K562 (cell line): ENCODE results near the gene HCN4. TPM values are rescaled to one million over a fixed set of nuclear protein-coding genes. Genes with fewer than 3 reads are reported as not detected.

ENCODE experiments used
- ATAC-seq: fragments of 200-7000 bp; cut with Tn5 transposase; 3 replicates; pipeline ENCODE4 v1.9.1; 2020; ENCODE audit warnings: moderate library complexity
- BruUV-seq: library from RNA; stranded (reverse); fragments of 400-500 nt; replicated peaks from 2 replicates; lab custom pipeline; 2021; lab: Mats Ljungman, UMichigan
- CTCF ChIA-PET: fragments of 300-600 bp; formaldehyde crosslinking; extraction: SDS; loops from one replicate; lab custom pipeline; 2021; ENCODE audit warnings: low intra/inter-chr PET ratio; lab: Yijun Ruan, JAX
- POLR2A ChIA-PET: fragments of 300-600, 350-650 bp; sonication (Branson Sonifier 250); formaldehyde crosslinking; extraction: SDS; loops from one replicate; lab custom pipeline; 2021; ENCODE audit warnings: antibody characterized with exemption, inconsistent platforms; lab: Yijun Ruan, JAX
- DNase-seq, 4 experiments: peaks; one replicate each; pipeline versions ENCODE4 v3.0.0 to v3.0.0-alpha.2; 2011 to 2018; ENCODE audit warnings: low spot score in 3 of 4, mixed read lengths in 3 of 4; ENCODE audit errors: extremely low read depth in 1 of 4
- FAIRE-seq: peaks from 2 replicates; lab custom pipeline; 2011; peaks lifted over from hg19 to GRCh38; lab: Jason Lieb, UNC
- H2AFZ ChIP-seq: 2 replicates; pipeline ENCODE4 v1.6.0; 2011; ENCODE audit warnings: low read depth, low read length, control low read depth, inconsistent platforms
- H3K27ac ChIP-seq: fragments of 200-600 bp; 3 replicates; pipeline ENCODE4 v1.8.0; 2011; ENCODE audit warnings: low read depth, mild to moderate bottlenecking, control low read depth, inconsistent platforms, low read length, moderate library complexity, mixed read lengths; ENCODE audit errors: extremely low read depth
- H3K27me3 ChIP-seq, 2 experiments: fragments of 300-600 bp in 1 of 2; 2 replicates in 1 of 2; 3 replicates in 1 of 2; pipeline versions ENCODE4 v1.6.0 to v1.8.0; 2011; ENCODE audit warnings: inconsistent platforms in 2 of 2, low read length in 2 of 2, mild to moderate bottlenecking in 1 of 2, mixed read lengths in 1 of 2, moderate library complexity in 1 of 2; ENCODE audit not compliant: control insufficient read depth in 2 of 2, insufficient read depth in 2 of 2
- H3K36me3 ChIP-seq: fragments of 300-600 bp; 3 replicates; pipeline ENCODE4 v1.8.0; 2011; ENCODE audit warnings: mild to moderate bottlenecking, low read length, inconsistent platforms; ENCODE audit not compliant: control insufficient read depth, insufficient read depth
- H3K4me1 ChIP-seq, 2 experiments: fragments of 200-600 bp in 1 of 2; replicated peaks in 1 of 2; 2 replicates in 1 of 2; 3 replicates in 1 of 2; pipeline versions ENCODE4 v1.5.1 to v1.8.0; 2011; ENCODE audit warnings: inconsistent platforms in 2 of 2, low read length in 2 of 2, mild to moderate bottlenecking in 1 of 2, mixed read lengths in 1 of 2, moderate library complexity in 1 of 2; ENCODE audit not compliant: control insufficient read depth in 2 of 2, insufficient read depth in 2 of 2
- H3K4me2 ChIP-seq: 2 replicates; pipeline ENCODE4 v1.6.1; 2011; ENCODE audit warnings: low read length, control low read depth, inconsistent platforms, mixed read lengths; ENCODE audit not compliant: insufficient read depth
- H3K4me3 ChIP-seq: fragments of 200-600 bp; sonication (generic), shearing (Covaris generic); 2 replicates; pipeline ENCODE4 v1.5.1; 2016; ENCODE audit warnings: control low read depth, inconsistent platforms
- H3K79me2 ChIP-seq: fragments of 200-600 bp; 3 replicates; pipeline ENCODE4 v1.8.0; 2011; ENCODE audit warnings: low read length, inconsistent platforms; ENCODE audit not compliant: control insufficient read depth, insufficient read depth
- H3K9ac ChIP-seq, 2 experiments: 2 replicates each; pipeline versions ENCODE4 v1.6.0 to v1.6.1; 2011; ENCODE audit warnings: low read depth in 2 of 2, low read length in 2 of 2, control low read depth in 1 of 2, inconsistent platforms in 1 of 2, mild to moderate bottlenecking in 1 of 2, mixed read lengths in 1 of 2; ENCODE audit not compliant: insufficient read depth in 1 of 2
- H3K9me1 ChIP-seq: one replicate; pipeline ENCODE4 v1.6.0; 2011; ENCODE audit warnings: inconsistent platforms, mild to moderate bottlenecking, low read length, moderate library complexity; ENCODE audit not compliant: control insufficient read depth, insufficient read depth
- H3K9me3 ChIP-seq: replicated peaks from 2 replicates; pipeline ENCODE4 v1.5.1; 2011; ENCODE audit warnings: low read depth, low read length, inconsistent platforms; ENCODE audit not compliant: control insufficient read depth, insufficient read depth
- H4K20me1 ChIP-seq: replicated peaks from 2 replicates; pipeline ENCODE4 v1.6.1; 2011; ENCODE audit warnings: low read length, inconsistent platforms, mixed read lengths; ENCODE audit not compliant: control insufficient read depth, insufficient read depth
- BDP1 ChIP-seq: IDR thresholded peaks from 3 replicates; pipeline ENCODE4 v1.6.1; 2011; ENCODE audit not compliant: insufficient read length, insufficient read depth
- CHD1 ChIP-seq: fragments of 200-600 bp; sonication (generic); IDR thresholded peaks from one replicate; pipeline ENCODE4 v1.6.1; 2012; ENCODE audit warnings: mild to moderate bottlenecking, moderate library complexity, low read length, inconsistent platforms
- CHD2 ChIP-seq: IDR thresholded peaks from 2 replicates; pipeline ENCODE4 v1.6.1; 2011; ENCODE audit warnings: low read depth, low read length
- EP400 ChIP-seq: fragments of 450-650 bp; IDR thresholded peaks from 2 replicates; pipeline ENCODE4 v1.6.1; 2017; ENCODE audit warnings: antibody characterized with exemption, mild to moderate bottlenecking, moderate library complexity
- FUS ChIP-seq: fragments of 200-400 bp; formaldehyde crosslinking; optimal IDR thresholded peaks from 2 replicates; pipeline ENCODE3; 2017; ENCODE audit warnings: low read depth, low read length
- GATA2 ChIP-seq: sonication (generic); formaldehyde crosslinking; IDR thresholded peaks from 2 replicates; pipeline ENCODE4 v1.4.0; 2020; ENCODE audit warnings: mild to moderate bottlenecking, missing genetic modification reagents
- HMBOX1 ChIP-seq: sonication (generic); IDR thresholded peaks from 2 replicates; pipeline ENCODE4 v1.6.1; 2016
- NONO ChIP-seq, 2 experiments: fragments of 200-400 bp in 1 of 2; fragments of 450-650 bp in 1 of 2; formaldehyde crosslinking in 1 of 2; IDR thresholded peaks; 2 replicates each; pipeline ENCODE4 v1.6.1; 2017; ENCODE audit warnings: low read depth in 2 of 2, mild to moderate bottlenecking in 2 of 2, moderate library complexity in 2 of 2, low read length in 1 of 2
- RHOXF2B ChIP-seq: fragments of 250-450 bp; sonication (Bioruptor Pico); conservative IDR thresholded peaks from 2 replicates; pipeline ENCODE4 v1.5.1; 2021
- U2AF1 ChIP-seq: fragments of 200-400 bp; formaldehyde crosslinking; optimal IDR thresholded peaks from 2 replicates; pipeline ENCODE3; 2017; ENCODE audit warnings: mild to moderate bottlenecking, low read depth, low read length, moderate library complexity
- ZNF184 ChIP-seq: sonication (generic); formaldehyde crosslinking; IDR thresholded peaks from 2 replicates; pipeline ENCODE4 v1.5.0; 2020; ENCODE audit warnings: missing genetic modification reagents
- ZNF311 ChIP-seq: fragments of 250-450 bp; sonication (Bioruptor Pico); IDR thresholded peaks from 2 replicates; pipeline ENCODE4 v1.4.0; 2020; ENCODE audit warnings: mild to moderate bottlenecking, moderate library complexity
- ZNF347 ChIP-seq: fragments of 450-650 bp; formaldehyde crosslinking; IDR thresholded peaks from 2 replicates; pipeline ENCODE4 v1.4.0; 2020; ENCODE audit warnings: low read depth, mild to moderate bottlenecking, moderate library complexity
- ZNF766 ChIP-seq: fragments of 200-800 bp; sonication (Bioruptor generic); conservative IDR thresholded peaks from 2 replicates; pipeline ENCODE4 v1.6.1; 2016; ENCODE audit warnings: missing genetic modification characterization, missing compliant biosample characterization
- WGBS: fragments of 100-300 bp; shearing (Covaris generic); methylation state at CpG from one replicate; pipeline ENCODE4 v1.1.6; 2016; ENCODE audit warnings: low coverage, mixed read lengths; ENCODE audit not compliant: insufficient coverage; ENCODE audit errors: missing lambda C conversion rate; 5-methylcytosine and 5-hydroxymethylcytosine counted together
- in situ Hi-C: fragments of 300-500 bp; cut with MboI; formaldehyde crosslinking; loops from 4 replicates; pipeline ENCODE4 v1.15.0; 2018; ENCODE audit warnings: inconsistent platforms, mixed read lengths
- intact Hi-C: fragments of 100-400 bp; cut with micrococcal nuclease; formaldehyde crosslinking; loops from 2 replicates; pipeline ENCODE4 v1.14.2; 2022
- polyA plus RNA-seq, 8 experiments: library from polyadenylated mRNA; depleted of rRNA in 4 of 8; stranded (reverse) in 5 of 8; unstranded in 3 of 8; fragments of >200 nt; fragmentation: Nextera tagmentation in 2 of 8; fragmentation: Illumina TruSeq in 1 of 8; extraction: Ambion mirVana in 2 of 8; extraction: Trizol in 1 of 8; gene quantifications; 2 replicates each; pipeline versions ENCODE4 v1.2.1 to v1.2.3, GENCODE V29; 2011 to 2014; ENCODE audit warnings: inconsistent platforms in 1 of 8, missing spikeins in 1 of 8
- total RNA-seq, 7 experiments: library from RNA; depleted of rRNA in 6 of 7; stranded (reverse); fragments of >200 nt in 6 of 7; fragmentation: Illumina TruSeq in 2 of 7; extraction: Trizol in 2 of 7; gene quantifications; 2 replicates each; pipeline versions ENCODE4 v1.2.1 to v1.2.3, GENCODE V29; 2011 to 2021; ENCODE audit warnings: low replicate concordance in 1 of 7
- TF ChIP-seq, protein P1 (sequence below): IDR thresholded peaks from 2 replicates; pipeline ENCODE4 v1.6.1; 2012; ENCODE audit warnings: low read depth, low read length, improper control_type of control experiment, borderline replicate concordance
- TF ChIP-seq, protein P2 (sequence below): sonication (generic); formaldehyde crosslinking; IDR thresholded peaks from 2 replicates; pipeline ENCODE4 v1.8.1; 2023; ENCODE audit warnings: missing genetic modification reagents, mild to moderate bottlenecking, borderline replicate concordance

HCN4 gene
- total and polyA plus RNA-seq, 9 of the 15 experiments (the other 6 are each of a cell fraction or from before 2014, with no cell fraction given): not detected

DNA sequence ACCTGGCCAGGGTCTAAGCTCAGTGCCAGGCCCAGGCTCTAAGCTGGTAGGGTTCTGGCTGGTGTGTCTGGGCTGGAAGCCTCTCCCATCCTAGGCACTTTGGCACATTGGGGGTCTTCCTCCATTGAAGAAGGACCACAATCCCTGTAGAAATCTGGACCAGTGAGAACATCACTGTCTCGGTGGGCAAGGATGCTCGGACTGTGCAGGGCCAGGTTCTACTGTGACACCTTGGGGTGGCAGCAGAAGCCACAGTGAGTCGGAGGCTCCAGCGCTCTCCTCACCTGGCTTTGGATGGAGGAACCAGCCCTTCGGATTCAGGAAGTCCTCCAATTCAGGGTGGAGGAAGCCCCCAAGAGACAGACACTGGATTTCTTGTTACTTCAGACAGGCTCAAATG is 17.5 kb upstream of the HCN4 start:
- DNase-seq (no peak), ATAC-seq (no peak), FAIRE-seq (no peak)
- Histone ChIP-seq H3K9ac (no peak overlapping the region), H3K27ac (no peak overlapping the region), H3K4me1 (peaks cover 0 to 5% of the 10 kb centered on the region in 2 experiments; a peak in 1 of 5 replicates), H3K4me3 (no peak overlapping the region), H3K9me3 (no peaks in the 10 kb centered on the region), H3K9me1 (no peaks in the 10 kb centered on the region), H3K36me3 (no peaks in the 10 kb centered on the region), H3K79me2 (no peaks in the 10 kb centered on the region), H2AFZ (no peak overlapping the region), H3K4me2 (no peak overlapping the region), H4K20me1 (no peaks in the 10 kb centered on the region), H3K27me3 (peaks cover 7 to 16% of the 10 kb centered on the region in 2 experiments; a peak in 4 of 5 replicates)
- intact Hi-C loops: no loop called here
- BruUV-seq: no TSS peak
- no peak for TF ChIP-seq CHD1
- TF ChIP-seq ZNF311 (CRISPR knock-in tag): no peak
- no peak for TF ChIP-seq EP400
- no peak for TF ChIP-seq NONO (IDR thresholded peaks at IDR 0.05; ENCODE audit: low read depth in 2 of 2, low read length in 1 of 2)
- TF ChIP-seq ZNF766 (CRISPR knock-in tag): no peak
- no peak for TF ChIP-seq CHD2
- no peak for TF ChIP-seq HMBOX1
- TF ChIP-seq, protein P1, sequence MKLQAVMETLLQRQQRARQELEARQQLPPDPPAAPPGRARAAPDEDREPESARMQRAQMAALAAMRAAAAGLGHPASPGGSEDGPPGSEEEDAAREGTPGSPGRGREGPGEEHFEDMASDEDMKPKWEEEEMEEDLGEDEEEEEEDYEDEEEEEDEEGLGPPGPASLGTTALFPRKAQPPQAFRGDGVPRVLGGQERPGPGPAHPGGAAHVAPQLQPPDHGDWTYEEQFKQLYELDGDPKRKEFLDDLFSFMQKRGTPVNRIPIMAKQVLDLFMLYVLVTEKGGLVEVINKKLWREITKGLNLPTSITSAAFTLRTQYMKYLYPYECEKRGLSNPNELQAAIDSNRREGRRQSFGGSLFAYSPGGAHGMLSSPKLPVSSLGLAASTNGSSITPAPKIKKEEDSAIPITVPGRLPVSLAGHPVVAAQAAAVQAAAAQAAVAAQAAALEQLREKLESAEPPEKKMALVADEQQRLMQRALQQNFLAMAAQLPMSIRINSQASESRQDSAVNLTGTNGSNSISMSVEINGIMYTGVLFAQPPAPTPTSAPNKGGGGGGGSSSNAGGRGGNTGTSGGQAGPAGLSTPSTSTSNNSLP: no peak
- no peak for TF ChIP-seq BDP1
- TF ChIP-seq, protein P2, sequence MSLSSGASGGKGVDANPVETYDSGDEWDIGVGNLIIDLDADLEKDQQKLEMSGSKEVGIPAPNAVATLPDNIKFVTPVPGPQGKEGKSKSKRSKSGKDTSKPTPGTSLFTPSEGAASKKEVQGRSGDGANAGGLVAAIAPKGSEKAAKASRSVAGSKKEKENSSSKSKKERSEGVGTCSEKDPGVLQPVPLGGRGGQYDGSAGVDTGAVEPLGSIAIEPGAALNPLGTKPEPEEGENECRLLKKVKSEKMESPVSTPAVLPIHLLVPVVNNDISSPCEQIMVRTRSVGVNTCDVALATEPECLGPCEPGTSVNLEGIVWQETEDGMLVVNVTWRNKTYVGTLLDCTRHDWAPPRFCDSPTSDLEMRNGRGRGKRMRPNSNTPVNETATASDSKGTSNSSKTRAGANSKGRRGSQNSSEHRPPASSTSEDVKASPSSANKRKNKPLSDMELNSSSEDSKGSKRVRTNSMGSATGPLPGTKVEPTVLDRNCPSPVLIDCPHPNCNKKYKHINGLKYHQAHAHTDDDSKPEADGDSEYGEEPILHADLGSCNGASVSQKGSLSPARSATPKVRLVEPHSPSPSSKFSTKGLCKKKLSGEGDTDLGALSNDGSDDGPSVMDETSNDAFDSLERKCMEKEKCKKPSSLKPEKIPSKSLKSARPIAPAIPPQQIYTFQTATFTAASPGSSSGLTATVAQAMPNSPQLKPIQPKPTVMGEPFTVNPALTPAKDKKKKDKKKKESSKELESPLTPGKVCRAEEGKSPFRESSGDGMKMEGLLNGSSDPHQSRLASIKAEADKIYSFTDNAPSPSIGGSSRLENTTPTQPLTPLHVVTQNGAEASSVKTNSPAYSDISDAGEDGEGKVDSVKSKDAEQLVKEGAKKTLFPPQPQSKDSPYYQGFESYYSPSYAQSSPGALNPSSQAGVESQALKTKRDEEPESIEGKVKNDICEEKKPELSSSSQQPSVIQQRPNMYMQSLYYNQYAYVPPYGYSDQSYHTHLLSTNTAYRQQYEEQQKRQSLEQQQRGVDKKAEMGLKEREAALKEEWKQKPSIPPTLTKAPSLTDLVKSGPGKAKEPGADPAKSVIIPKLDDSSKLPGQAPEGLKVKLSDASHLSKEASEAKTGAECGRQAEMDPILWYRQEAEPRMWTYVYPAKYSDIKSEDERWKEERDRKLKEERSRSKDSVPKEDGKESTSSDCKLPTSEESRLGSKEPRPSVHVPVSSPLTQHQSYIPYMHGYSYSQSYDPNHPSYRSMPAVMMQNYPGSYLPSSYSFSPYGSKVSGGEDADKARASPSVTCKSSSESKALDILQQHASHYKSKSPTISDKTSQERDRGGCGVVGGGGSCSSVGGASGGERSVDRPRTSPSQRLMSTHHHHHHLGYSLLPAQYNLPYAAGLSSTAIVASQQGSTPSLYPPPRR (CRISPR knock-in tag): no peak
- no peak for TF ChIP-seq GATA2 (CRISPR knock-in tag)
- TF ChIP-seq RHOXF2B: no peak
- no peak for TF ChIP-seq U2AF1
- TF ChIP-seq FUS: no peak
- TF ChIP-seq ZNF347 (CRISPR knock-in tag): no peak
- no peak for TF ChIP-seq ZNF184
- WGBS: 0% methylated on average over 5 of the region's 5 CpGs
- ChIA-PET POLR2A (no interaction called here), CTCF (no interaction called here)
- in situ Hi-C loops: no loop called here
